Activated gamma-delta T cell treated with anti-CD3 and anti-CD28 coated beads, Interleukin-2, amount 50 U/mL, for 16 hours (primary cell): ENCODE measurements around the gene NUFIP1.
"Not testable (repeated sequence)": the region's sequence is repeated elsewhere in the genome, so short reads cannot be mapped to it uniquely, and the experiment has no call there.

Experiments used
- DNase-seq: peaks from one replicate; pipeline ENCODE4 v3.0.0-alpha.2; 2020; ENCODE audit warnings: low read depth

NUFIP1 gene

GRCh38 chr13:44919104-44919804, 70.0 kb downstream of the NUFIP1 start:
- DNase-seq: no peak

GRCh38 chr13:44918326-44919103, 70.8 kb downstream of the NUFIP1 start:
- DNase-seq: peak; percentile 61

- DNase-seq: peak; percentile 95
These were observed 71.5 kb downstream of the NUFIP1 start for GRCh38 chr13:44917589-44918325.

- no peak for DNase-seq
These were observed 76.8 kb downstream of the NUFIP1 start for GRCh38 chr13:44912278-44913016.

- no peak for DNase-seq
These were observed 80.6 kb downstream of the NUFIP1 start for GRCh38 chr13:44908712-44909111.

- no peak for DNase-seq
These were observed 81.0 kb downstream of the NUFIP1 start for GRCh38 chr13:44908266-44908665.

- no peak for DNase-seq
These were observed 82.6 kb downstream of the NUFIP1 start for GRCh38 chr13:44906713-44907112.

- no peak for DNase-seq
These were observed 83.0 kb downstream of the NUFIP1 start for GRCh38 chr13:44906230-44906629.

- no peak for DNase-seq
These were observed 83.7 kb downstream of the NUFIP1 start for GRCh38 chr13:44905556-44905955.

- no peak for DNase-seq
These were observed 84.3 kb downstream of the NUFIP1 start for GRCh38 chr13:44904967-44905366.

GRCh38 chr13:44903574-44903985, 85.7 kb downstream of the NUFIP1 start:
- no peak for DNase-seq

- no peak for DNase-seq
These were observed 86.5 kb downstream of the NUFIP1 start for GRCh38 chr13:44902738-44903137.

GRCh38 chr13:44899967-44900366, 89.3 kb downstream of the NUFIP1 start:
- DNase-seq: no peak

- DNase-seq: not testable (repeated sequence)
These were observed 91.0 kb downstream of the NUFIP1 start for GRCh38 chr13:44898308-44898707.

GRCh38 chr13:44895953-44896335, 93.3 kb downstream of the NUFIP1 start:
- no peak for DNase-seq

GRCh38 chr13:44895264-44895952, 93.9 kb downstream of the NUFIP1 start:
- no peak for DNase-seq

GRCh38 chr13:44894001-44894770, 95.1 kb downstream of the NUFIP1 start:
- no peak for DNase-seq
